H1 (cell line): ENCODE measurements around the gene COL4A2. TPM values are rescaled to one million over a fixed set of nuclear protein-coding genes. Genes with fewer than 3 reads are reported as not detected.

Experiments
- EZH2 ChIP-seq: fragments of 200-600 bp; sonication (generic); IDR thresholded peaks from 2 replicates; pipeline ENCODE4 v1.7.1; 2012; ENCODE audit warnings: low read depth, mild to moderate bottlenecking, moderate library complexity, low read length, inconsistent platforms; ENCODE audit not compliant: severe bottlenecking
- polyA plus RNA-seq, 7 experiments: library from polyadenylated mRNA; depleted of rRNA in 3 of 7; stranded (reverse) in 5 of 7; unstranded in 2 of 7; fragments of >200 nt in 5 of 7; fragments of 200-250 nt in 2 of 7; gene quantifications; 1 replicate in 5 of 7; 2 replicates in 1 of 7; 4 replicates in 1 of 7; pipeline versions ENCODE4 v1.2.1 to v1.2.3, GENCODE V29; 2011 to 2013; ENCODE audit warnings: missing spikeins in 2 of 7, mixed read lengths in 2 of 7
- total RNA-seq: library from RNA; stranded (reverse); fragmentation: NEBNext Ultra II Directional; extraction: Animal tissue kit (Norgen Biotek cat#: 25700); gene quantifications from 2 replicates; pipeline ENCODE4 v1.2.1, GENCODE V29; 2021

COL4A2 gene
- total and polyA plus RNA-seq, 2 of the 8 experiments (the other 6 are each of a cell fraction or from before 2014, with no cell fraction given) = 80.4 to 87.3 TPM

- TF ChIP-seq EZH2 = no peak
Measured at GRCh38 chr13:110285991-110286832, 20.9 kb upstream of the COL4A2 start (continued).
